Neural progenitor cell (in vitro differentiated cells): Measurements from ENCODE around the gene SLC4A8.

Source experiments
- CTCF ChIP-seq: fragments of 200-600 bp; sonication (generic); IDR thresholded peaks from 2 replicates; pipeline ENCODE4 v1.5.1; 2017; ENCODE audit warnings: antibody characterized with exemption, mild to moderate bottlenecking
- EZH2 ChIP-seq: fragments of 200-600 bp; sonication (generic); IDR thresholded peaks from 2 replicates; pipeline ENCODE4 v1.6.1; 2017; ENCODE audit warnings: antibody characterized with exemption, mild to moderate bottlenecking, moderate library complexity

- TF ChIP-seq EZH2 = no peak
- TF ChIP-seq CTCF = no peak
Measured at GRCh38 chr12:51465491-51465890, 40.9 kb downstream of the SLC4A8 start.
